Loucy (cell line): ENCODE results near the gene GSAP.

Source experiments
- H2AFZ ChIP-seq: fragments of 200-600 bp; sonication (generic); 2 replicates; pipeline ENCODE4 v1.6.0; 2016; ENCODE audit warnings: antibody characterized with exemption, mild to moderate bottlenecking, low read length, moderate library complexity
- H3F3A ChIP-seq: fragments of 200-600 bp; 2 replicates; pipeline ENCODE4 v1.6.0; 2016; ENCODE audit warnings: antibody characterized with exemption, low read depth, mild to moderate bottlenecking
- H3K27me3 ChIP-seq: fragments of 200-600 bp; sonication (generic); 2 replicates; pipeline ENCODE4 v1.6.1; 2014; ENCODE audit warnings: low read length, mild to moderate bottlenecking; ENCODE audit not compliant: insufficient read depth, poor library complexity, severe bottlenecking
- H3K36me3 ChIP-seq: fragments of 200-600 bp; sonication (generic); 2 replicates; pipeline ENCODE4 v1.6.1; 2016; ENCODE audit warnings: low read length; ENCODE audit not compliant: insufficient read depth
- H3K4me1 ChIP-seq: fragments of 200-600 bp; sonication (generic); 2 replicates; pipeline ENCODE4 v1.5.1; 2014; ENCODE audit warnings: low read length, mild to moderate bottlenecking; ENCODE audit not compliant: insufficient read depth, poor library complexity, severe bottlenecking
- H3K4me2 ChIP-seq: fragments of 200-600 bp; sonication (generic); 2 replicates; pipeline ENCODE4 v1.6.0; 2014; ENCODE audit warnings: antibody characterized with exemption, low read length, low read depth, mild to moderate bottlenecking; ENCODE audit not compliant: poor library complexity, severe bottlenecking
- H3K4me3 ChIP-seq: fragments of 200-600 bp; sonication (generic); 2 replicates; pipeline ENCODE4 v1.5.1; 2014; ENCODE audit warnings: low read length, mild to moderate bottlenecking, mixed read lengths; ENCODE audit not compliant: poor library complexity, severe bottlenecking
- H3K79me2 ChIP-seq: fragments of 200-600 bp; sonication (generic); 2 replicates; pipeline ENCODE4 v1.6.1; 2014; ENCODE audit warnings: low read length; ENCODE audit not compliant: insufficient read depth
- H3K9ac ChIP-seq: fragments of 200-600 bp; sonication (generic); 2 replicates; pipeline ENCODE4 v1.6.0; 2014; ENCODE audit warnings: mild to moderate bottlenecking, low read depth, low read length, moderate library complexity; ENCODE audit not compliant: poor library complexity, severe bottlenecking
- H3K9me2 ChIP-seq: fragments of 200-600 bp; sonication (generic); replicated peaks from 2 replicates; pipeline ENCODE4 v1.6.1; 2016; ENCODE audit warnings: low read depth, low read length, mixed read lengths
- H3K9me3 ChIP-seq: fragments of 200-600 bp; sonication (generic); 2 replicates; pipeline ENCODE4 v1.6.1; 2014; ENCODE audit warnings: mild to moderate bottlenecking, antibody characterized with exemption, low read length, low read depth; ENCODE audit not compliant: insufficient read depth
- H4K20me1 ChIP-seq: fragments of 200-600 bp; sonication (generic); 2 replicates; pipeline ENCODE4 v1.6.0; 2014; ENCODE audit warnings: antibody characterized with exemption, low read length, mild to moderate bottlenecking; ENCODE audit not compliant: insufficient read depth, poor library complexity, severe bottlenecking
- CTCF ChIP-seq: fragments of 200-600 bp; sonication (generic); conservative IDR thresholded peaks from 2 replicates; pipeline ENCODE4 v1.5.1; 2014; ENCODE audit warnings: mild to moderate bottlenecking, antibody characterized with exemption, low read length
- EZH2phosphoT487 ChIP-seq: fragments of 200-600 bp; IDR thresholded peaks from 2 replicates; pipeline ENCODE4 v1.6.1; 2018; ENCODE audit warnings: antibody characterized with exemption, mild to moderate bottlenecking, moderate library complexity, borderline replicate concordance

Gene GSAP

GRCh38 chr7:77428777-77429231 is 12.7 kb upstream of the GSAP start:
- Histone ChIP-seq H3K4me1 (peaks cover 9% of the 10 kb centered on the region), H3K4me2 (no peak overlapping the region), H3K27me3 (no peaks in the 10 kb centered on the region), H3F3A (no peaks in the 10 kb centered on the region), H3K9me2 (no peaks in the 10 kb centered on the region), H3K9ac (no peak overlapping the region), H3K9me3 (no peaks in the 10 kb centered on the region), H2AFZ (no peak overlapping the region), H3K4me3 (no peak overlapping the region), H3K79me2 (no peaks in the 10 kb centered on the region), H4K20me1 (no peaks in the 10 kb centered on the region), H3K36me3 (no peaks in the 10 kb centered on the region)
- TF ChIP-seq EZH2phosphoT487 (no peak), CTCF (no peak)

GRCh38 chr7:77427996-77428603 is 12.0 kb upstream of the GSAP start:
- Histone ChIP-seq H3K9ac (no peak overlapping the region), H3K9me2 (no peaks in the 10 kb centered on the region), H2AFZ (no peak overlapping the region; the same call in 1 of the 2 replicates), H3K4me1 (peaks cover 9% of the 10 kb centered on the region), H4K20me1 (no peaks in the 10 kb centered on the region), H3K9me3 (no peaks in the 10 kb centered on the region), H3K4me2 (no peak overlapping the region), H3K36me3 (no peaks in the 10 kb centered on the region), H3K27me3 (no peaks in the 10 kb centered on the region), H3F3A (no peaks in the 10 kb centered on the region), H3K79me2 (no peaks in the 10 kb centered on the region), H3K4me3 (no peak overlapping the region)
- no peak for TF ChIP-seq CTCF
- TF ChIP-seq EZH2phosphoT487 = no peak

GRCh38 chr7:77426521-77427051 is 10.4 kb upstream of the GSAP start:
- H3K4me3 ChIP-seq = no peak overlapping the region
- H3K27me3 ChIP-seq = no peaks in the 10 kb centered on the region
- no peaks in the 10 kb centered on the region for H3K9me3 ChIP-seq
- no peaks in the 10 kb centered on the region for H3K9me2 ChIP-seq
- no peak overlapping the region for H3K4me2 ChIP-seq
- H3K36me3 ChIP-seq = no peaks in the 10 kb centered on the region
- H4K20me1 ChIP-seq = no peaks in the 10 kb centered on the region
- no peak overlapping the region for H3K9ac ChIP-seq
- no peaks in the 10 kb centered on the region for H3F3A ChIP-seq
- no peaks in the 10 kb centered on the region for H3K79me2 ChIP-seq
- H2AFZ ChIP-seq = 0 out of 2 replicates have a peak overlapping the region, but pooled peaks have one; percentile 10
- no peak for TF ChIP-seq CTCF
- TF ChIP-seq EZH2phosphoT487 = no peak
- peaks cover 9% of the 10 kb centered on the region for H3K4me1 ChIP-seq
